ENCODE results near the gene EXPH5. TPM values are rescaled to one million over a fixed set of nuclear protein-coding genes. Genes with fewer than 3 reads are reported as not detected.

EXPH5 gene
- total RNA-seq, 2 experiments from 2014 or later: 1.9 to 2.1 TPM

- Mint-ChIP-seq H3K4me3 (no peak overlapping the region), H3K36me3 (ENCODE audit: low read depth) (no peaks in the 10 kb centered on the region), H3K27me3 (ENCODE audit: low read depth) (no peaks in the 10 kb centered on the region), H3K9me3 (ENCODE audit: insufficient read depth) (no peaks in the 10 kb centered on the region), H3K4me1 (ENCODE audit: low read depth) (peaks cover 17% of the 10 kb centered on the region), H3K27ac (no peak overlapping the region)
- POLR2A ChIA-PET: no interaction called here
- CTCF ChIA-PET: no interaction called here
- DNase-seq: no peak
- no peak for ATAC-seq
Observed at GRCh38 chr11:108558222-108558621, 35.3 kb downstream of the EXPH5 start.

- CTCF ChIA-PET: no interaction called here
- H3K27me3 Mint-ChIP-seq (ENCODE audit: low read depth): peaks cover 2% of the 10 kb centered on the region
- no peaks in the 10 kb centered on the region for H3K36me3 Mint-ChIP-seq (ENCODE audit: low read depth)
- peaks cover 17% of the 10 kb centered on the region for H3K4me1 Mint-ChIP-seq (ENCODE audit: low read depth)
- H3K4me3 Mint-ChIP-seq: no peak overlapping the region
- no peak for DNase-seq
- no peak overlapping the region for H3K27ac Mint-ChIP-seq
- ATAC-seq: no peak
- POLR2A ChIA-PET: no interaction called here
- no peaks in the 10 kb centered on the region for H3K9me3 Mint-ChIP-seq (ENCODE audit: insufficient read depth)
Observed at GRCh38 chr11:108556019-108556418, 37.5 kb downstream of the EXPH5 start.

GRCh38 chr11:108551651-108552462 lies 41.7 kb downstream of the EXPH5 start:
- Mint-ChIP-seq H3K27ac (no peak overlapping the region), H3K36me3 (ENCODE audit: low read depth) (no peaks in the 10 kb centered on the region), H3K27me3 (ENCODE audit: low read depth) (peaks cover 2% of the 10 kb centered on the region), H3K4me1 (ENCODE audit: low read depth) (no peaks in the 10 kb centered on the region), H3K4me3 (no peak overlapping the region), H3K9me3 (ENCODE audit: insufficient read depth) (no peaks in the 10 kb centered on the region)
- POLR2A ChIA-PET: interaction anchor here (0.6 kb wide), 1 partner anchor 694 kb away, joined by 3 read pairs; no protein-coding TSS in a partner anchor
- DNase-seq (no peak), ATAC-seq (no peak)
- CTCF ChIA-PET: no interaction called here

GRCh38 chr11:108549319-108549885 lies 44.2 kb downstream of the EXPH5 start:
- H3K36me3 Mint-ChIP-seq (ENCODE audit: low read depth): no peaks in the 10 kb centered on the region
- DNase-seq: no peak

GRCh38 chr11:108545909-108546501 lies 47.6 kb downstream of the EXPH5 start:
- ChIA-PET CTCF (no interaction called here), POLR2A (no interaction called here)
- ATAC-seq: no peak
- Mint-ChIP-seq H3K27ac (no peak overlapping the region), H3K36me3 (ENCODE audit: low read depth) (no peaks in the 10 kb centered on the region), H3K4me1 (ENCODE audit: low read depth) (no peaks in the 10 kb centered on the region), H3K4me3 (no peak overlapping the region), H3K27me3 (ENCODE audit: low read depth) (no peaks in the 10 kb centered on the region), H3K9me3 (ENCODE audit: insufficient read depth) (no peaks in the 10 kb centered on the region)
- DNase-seq: no peak

More at GRCh38 chr11:108549319-108549885, 44.2 kb downstream of the EXPH5 start:
- Mint-ChIP-seq H3K27me3 (ENCODE audit: low read depth) (peaks cover 2% of the 10 kb centered on the region), H3K9me3 (ENCODE audit: insufficient read depth) (no peaks in the 10 kb centered on the region), H3K4me3 (no peak overlapping the region), H3K4me1 (ENCODE audit: low read depth) (no peaks in the 10 kb centered on the region), H3K27ac (no peak overlapping the region)
- ChIA-PET POLR2A (no interaction called here), CTCF (no interaction called here)
- ATAC-seq: no peak

GRCh38 chr11:108543316-108543964 lies 50.1 kb downstream of the EXPH5 start:
- Mint-ChIP-seq H3K27me3 (ENCODE audit: low read depth) (no peaks in the 10 kb centered on the region), H3K4me1 (ENCODE audit: low read depth) (no peaks in the 10 kb centered on the region), H3K27ac (no peak overlapping the region), H3K9me3 (ENCODE audit: insufficient read depth) (no peaks in the 10 kb centered on the region), H3K36me3 (ENCODE audit: low read depth) (no peaks in the 10 kb centered on the region), H3K4me3 (no peak overlapping the region)
- no peak for ATAC-seq
- no peak for DNase-seq
- ChIA-PET POLR2A (no interaction called here), CTCF (no interaction called here)

GRCh38 chr11:108541531-108541930 lies 52.0 kb downstream of the EXPH5 start:
- no peak overlapping the region for H3K4me3 Mint-ChIP-seq
- no peaks in the 10 kb centered on the region for H3K9me3 Mint-ChIP-seq (ENCODE audit: insufficient read depth)
- ChIA-PET CTCF (no interaction called here), POLR2A (interaction anchor here (0.6 kb wide), 1 partner anchor 13 kb away, joined by 3 read pairs; no protein-coding TSS in a partner anchor)
- H3K36me3 Mint-ChIP-seq (ENCODE audit: low read depth): no peaks in the 10 kb centered on the region
- ATAC-seq (no peak), DNase-seq (no peak)
- peaks cover 4% of the 10 kb centered on the region for H3K4me1 Mint-ChIP-seq (ENCODE audit: low read depth)
- no peaks in the 10 kb centered on the region for H3K27me3 Mint-ChIP-seq (ENCODE audit: low read depth)
- H3K27ac Mint-ChIP-seq: no peak overlapping the region

GRCh38 chr11:108538502-108538901 lies 55.1 kb downstream of the EXPH5 start:
- no peak for DNase-seq
- ChIA-PET POLR2A (no interaction called here), CTCF (no interaction called here)
- Mint-ChIP-seq H3K27me3 (ENCODE audit: low read depth) (no peaks in the 10 kb centered on the region), H3K4me1 (ENCODE audit: low read depth) (peaks cover 4% of the 10 kb centered on the region), H3K4me3 (no peak overlapping the region), H3K27ac (no peak overlapping the region), H3K36me3 (ENCODE audit: low read depth) (no peaks in the 10 kb centered on the region), H3K9me3 (ENCODE audit: insufficient read depth) (no peaks in the 10 kb centered on the region)
- no peak for ATAC-seq

- no peak overlapping the region for H3K4me3 Mint-ChIP-seq
- no peaks in the 10 kb centered on the region for H3K9me3 Mint-ChIP-seq (ENCODE audit: insufficient read depth)
- H3K36me3 Mint-ChIP-seq (ENCODE audit: low read depth): no peaks in the 10 kb centered on the region
- ChIA-PET CTCF (no interaction called here), POLR2A (no interaction called here)
- peaks cover 4% of the 10 kb centered on the region for H3K4me1 Mint-ChIP-seq (ENCODE audit: low read depth)
- ATAC-seq (no peak), DNase-seq (no peak)
- H3K27ac Mint-ChIP-seq: no peak overlapping the region
- no peaks in the 10 kb centered on the region for H3K27me3 Mint-ChIP-seq (ENCODE audit: low read depth)
Observed at GRCh38 chr11:108538022-108538424, 55.5 kb downstream of the EXPH5 start.

GRCh38 chr11:108536783-108537182 lies 56.8 kb downstream of the EXPH5 start:
- Mint-ChIP-seq H3K4me1 (ENCODE audit: low read depth) (peaks cover 4% of the 10 kb centered on the region), H3K36me3 (ENCODE audit: low read depth) (no peaks in the 10 kb centered on the region), H3K27ac (no peak overlapping the region), H3K4me3 (no peak overlapping the region), H3K27me3 (ENCODE audit: low read depth) (no peaks in the 10 kb centered on the region), H3K9me3 (ENCODE audit: insufficient read depth) (no peaks in the 10 kb centered on the region)
- DNase-seq: no peak
- CTCF ChIA-PET: no interaction called here
- POLR2A ChIA-PET: no interaction called here
- ATAC-seq: no peak

GRCh38 chr11:108535384-108535955 lies 58.1 kb downstream of the EXPH5 start:
- H3K27me3 Mint-ChIP-seq (ENCODE audit: low read depth): no peaks in the 10 kb centered on the region
- no peak for DNase-seq
- CTCF ChIA-PET: no interaction called here
- no peak overlapping the region for H3K27ac Mint-ChIP-seq
- POLR2A ChIA-PET: no interaction called here
- peaks cover 4% of the 10 kb centered on the region for H3K4me1 Mint-ChIP-seq (ENCODE audit: low read depth)
- H3K36me3 Mint-ChIP-seq (ENCODE audit: low read depth): no peaks in the 10 kb centered on the region
- no peak overlapping the region for H3K4me3 Mint-ChIP-seq
- no peak for ATAC-seq
- H3K9me3 Mint-ChIP-seq (ENCODE audit: insufficient read depth): no peaks in the 10 kb centered on the region

All from activated CD8-positive, alpha-beta T cell treated with anti-CD3 and anti-CD28 coated beads, Interleukin-2, amount 10 ng/mL, durations not matched to agents 7 days and 5 days (primary cell).